ENCODE data around the gene VEZF1. TPM values are rescaled to one million over a fixed set of nuclear protein-coding genes. Genes with fewer than 3 reads are reported as not detected.
"Not testable (repeated sequence)": the region's sequence is repeated elsewhere in the genome, so short reads cannot be mapped to it uniquely, and the experiment has no call there.

Gene VEZF1
- total RNA-seq, 1 donor from 2014 or later: 77.2 TPM

DNA sequence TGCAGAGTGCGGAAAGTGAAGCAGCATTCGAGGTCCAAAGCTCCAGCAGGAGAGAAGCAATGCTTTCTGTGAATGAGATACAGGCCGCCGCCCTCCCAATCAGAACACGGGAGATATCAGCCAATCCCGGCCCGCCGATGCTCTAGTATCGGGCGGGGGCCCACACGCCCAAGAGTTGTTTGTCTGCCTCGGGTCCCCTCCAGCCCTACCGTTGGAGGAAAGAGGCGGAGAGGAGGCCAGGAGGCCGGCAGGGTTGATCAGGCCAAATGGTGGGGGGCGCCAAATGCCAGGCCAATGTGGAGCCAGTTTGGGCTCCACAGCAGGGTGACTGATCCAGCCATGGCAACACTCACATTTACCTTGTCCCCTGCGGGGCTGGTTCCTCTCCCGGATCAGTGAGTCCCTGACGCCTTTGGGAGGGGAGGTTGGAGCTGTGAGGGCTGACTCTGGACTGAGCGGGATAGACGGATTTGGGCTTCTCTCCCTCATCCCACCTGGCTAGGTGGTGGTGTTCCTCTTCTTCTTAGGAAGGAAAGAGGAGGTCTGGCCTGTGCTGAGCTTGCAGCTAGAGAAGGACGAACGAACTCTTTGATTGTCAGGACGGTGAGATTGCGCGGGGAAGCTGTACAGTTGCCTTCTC is 22.4 kb downstream of the VEZF1 start:
- intact Hi-C loops (cut with micrococcal nuclease): no loop called here
- no peaks in the 10 kb centered on the region for H3K9me3 ChIP-seq (replicated peaks)
- TF ChIP-seq, protein P1, sequence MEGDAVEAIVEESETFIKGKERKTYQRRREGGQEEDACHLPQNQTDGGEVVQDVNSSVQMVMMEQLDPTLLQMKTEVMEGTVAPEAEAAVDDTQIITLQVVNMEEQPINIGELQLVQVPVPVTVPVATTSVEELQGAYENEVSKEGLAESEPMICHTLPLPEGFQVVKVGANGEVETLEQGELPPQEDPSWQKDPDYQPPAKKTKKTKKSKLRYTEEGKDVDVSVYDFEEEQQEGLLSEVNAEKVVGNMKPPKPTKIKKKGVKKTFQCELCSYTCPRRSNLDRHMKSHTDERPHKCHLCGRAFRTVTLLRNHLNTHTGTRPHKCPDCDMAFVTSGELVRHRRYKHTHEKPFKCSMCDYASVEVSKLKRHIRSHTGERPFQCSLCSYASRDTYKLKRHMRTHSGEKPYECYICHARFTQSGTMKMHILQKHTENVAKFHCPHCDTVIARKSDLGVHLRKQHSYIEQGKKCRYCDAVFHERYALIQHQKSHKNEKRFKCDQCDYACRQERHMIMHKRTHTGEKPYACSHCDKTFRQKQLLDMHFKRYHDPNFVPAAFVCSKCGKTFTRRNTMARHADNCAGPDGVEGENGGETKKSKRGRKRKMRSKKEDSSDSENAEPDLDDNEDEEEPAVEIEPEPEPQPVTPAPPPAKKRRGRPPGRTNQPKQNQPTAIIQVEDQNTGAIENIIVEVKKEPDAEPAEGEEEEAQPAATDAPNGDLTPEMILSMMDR (IDR thresholded peaks at IDR 0.05; ENCODE audit: borderline replicate concordance): no peak
- H3K27ac ChIP-seq (replicated peaks): no peak overlapping the region
- H3K4me3 ChIP-seq: no peak overlapping the region
- no peaks in the 10 kb centered on the region for H3K27me3 ChIP-seq (ENCODE audit: low read depth)
- no peaks in the 10 kb centered on the region for H3K36me3 ChIP-seq
- DNase-seq: no peak
- peaks cover 4% of the 10 kb centered on the region for H3K4me1 ChIP-seq

DNA sequence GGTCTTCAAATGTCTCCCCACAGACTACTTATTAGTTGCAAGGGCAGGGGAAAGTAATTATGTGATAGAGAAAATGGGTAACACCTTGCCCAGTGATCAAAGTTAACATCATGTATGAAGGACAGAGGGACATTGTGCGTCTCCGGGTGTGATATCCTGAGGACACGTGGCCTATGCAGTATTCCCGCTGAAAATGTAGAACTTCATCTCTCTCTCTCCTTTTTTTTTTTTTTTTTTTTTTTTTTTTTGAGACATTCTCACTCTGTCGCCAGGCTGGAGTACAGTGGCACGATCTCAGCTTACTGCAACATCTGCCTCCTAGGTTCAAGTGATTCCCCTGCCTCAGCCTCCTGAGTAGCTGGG is 24.9 kb downstream of the VEZF1 start:
- Histone ChIP-seq H3K9me3 (replicated peaks) (no peaks in the 10 kb centered on the region), H3K4me3 (no peak overlapping the region), H3K27me3 (ENCODE audit: low read depth) (no peaks in the 10 kb centered on the region), H3K4me1 (peaks cover 4% of the 10 kb centered on the region), H3K36me3 (no peaks in the 10 kb centered on the region), H3K27ac (replicated peaks) (no peak overlapping the region)
- intact Hi-C loops (cut with micrococcal nuclease): no loop called here
- no peak for DNase-seq
- TF ChIP-seq, protein P1 (IDR thresholded peaks at IDR 0.05; ENCODE audit: borderline replicate concordance): no peak

DNA sequence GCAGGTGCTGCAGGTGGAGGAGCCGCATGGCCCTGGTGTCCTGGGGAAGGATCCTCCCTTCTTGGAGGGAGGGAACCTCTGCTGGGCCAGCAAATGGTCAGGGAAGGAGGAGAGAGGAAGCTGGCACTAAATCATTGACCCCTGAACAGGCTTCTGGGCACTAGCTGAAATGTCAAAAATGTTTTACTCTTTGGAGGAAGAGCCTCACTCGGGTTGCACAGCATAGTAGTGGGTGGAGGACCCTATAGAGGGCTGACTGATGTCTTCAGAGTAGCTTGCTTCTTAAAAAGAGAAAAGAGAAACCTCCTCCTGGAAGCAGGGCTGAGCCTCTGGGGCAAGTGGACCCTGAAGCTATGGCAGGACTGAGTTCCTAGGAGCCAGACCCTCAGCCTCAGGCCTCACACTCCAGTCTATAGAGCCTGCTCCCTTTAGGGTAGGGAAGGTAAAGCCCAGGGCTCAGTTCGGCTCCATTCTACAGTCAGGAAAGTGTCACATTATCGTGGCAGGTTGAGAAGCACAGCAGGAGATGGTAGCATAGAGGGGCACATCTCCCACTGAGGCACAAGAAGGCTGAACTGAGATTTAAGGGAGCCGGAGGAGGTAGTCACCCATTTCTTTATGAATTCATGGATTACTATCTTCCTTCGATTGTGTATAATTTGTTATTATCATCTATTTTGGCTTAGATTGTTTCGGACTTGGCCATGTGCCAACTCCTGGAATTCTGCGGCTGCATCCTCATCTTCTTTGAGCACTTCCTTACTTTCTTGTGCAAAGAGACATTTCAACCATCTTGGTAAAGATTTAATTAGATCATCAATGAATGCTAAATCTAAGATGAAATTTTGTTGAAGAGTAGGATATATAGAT is 25.5 kb downstream of the VEZF1 start:
- TF ChIP-seq, protein P1 (IDR thresholded peaks at IDR 0.05; ENCODE audit: borderline replicate concordance): no peak
- no peaks in the 10 kb centered on the region for H3K9me3 ChIP-seq (replicated peaks)
- peaks cover 2% of the 10 kb centered on the region for H3K4me1 ChIP-seq
- H3K27me3 ChIP-seq (ENCODE audit: low read depth): no peaks in the 10 kb centered on the region
- intact Hi-C loops (cut with micrococcal nuclease): no loop called here
- no peak for DNase-seq
- H3K4me3 ChIP-seq: no peak overlapping the region
- no peaks in the 10 kb centered on the region for H3K36me3 ChIP-seq
- no peak overlapping the region for H3K27ac ChIP-seq (replicated peaks)

DNA sequence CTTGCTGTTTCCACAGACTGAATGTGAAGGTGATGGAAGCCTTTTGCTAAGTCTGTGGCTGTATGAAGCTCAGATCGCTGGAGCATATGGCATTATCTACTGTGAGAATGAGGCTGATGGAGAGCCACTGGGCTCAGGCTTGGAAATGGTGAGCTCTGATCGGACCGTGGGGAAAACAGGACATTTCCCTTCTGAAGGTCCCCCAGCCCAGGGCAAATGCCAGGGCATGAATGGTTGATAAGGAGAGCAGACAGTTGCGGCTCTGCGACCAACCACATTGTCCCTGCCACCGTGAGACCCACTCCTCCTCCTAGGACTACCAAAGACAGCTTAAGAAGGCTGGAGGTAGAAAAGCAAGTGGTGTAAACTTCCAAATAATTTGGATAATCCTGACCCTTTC is 28.1 kb downstream of the VEZF1 start:
- no peaks in the 10 kb centered on the region for H3K36me3 ChIP-seq
- H3K27me3 ChIP-seq (ENCODE audit: low read depth): no peaks in the 10 kb centered on the region
- H3K27ac ChIP-seq (replicated peaks): no peak overlapping the region
- intact Hi-C loops (cut with micrococcal nuclease): no loop called here
- TF ChIP-seq, protein P1 (IDR thresholded peaks at IDR 0.05; ENCODE audit: borderline replicate concordance): no peak
- no peak overlapping the region for H3K4me3 ChIP-seq
- H3K9me3 ChIP-seq (replicated peaks): no peaks in the 10 kb centered on the region
- H3K4me1 ChIP-seq: peaks cover 13% of the 10 kb centered on the region
- DNase-seq: no peak

DNA sequence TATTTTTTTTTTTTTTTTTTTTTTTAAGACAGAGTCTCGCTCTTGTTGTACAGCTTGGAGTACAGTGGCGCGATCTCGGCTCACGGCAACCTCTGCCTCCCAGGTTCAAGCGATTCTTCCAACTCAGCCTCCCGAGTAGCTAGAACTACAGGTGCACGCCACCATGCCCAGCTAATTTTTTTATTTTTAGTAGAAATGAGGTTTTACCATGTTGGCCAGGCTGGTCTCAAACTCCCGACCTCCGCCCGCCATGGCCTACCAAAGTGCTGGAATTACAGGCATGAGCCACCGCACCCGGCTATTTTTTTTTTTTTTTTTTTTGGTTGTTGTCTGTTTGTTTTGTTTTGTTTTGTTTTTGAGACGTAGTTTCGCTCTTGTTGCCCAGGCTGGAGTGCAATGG is 29.7 kb downstream of the VEZF1 start:
- H3K36me3 ChIP-seq; H3K4me3 ChIP-seq; H3K9me3 ChIP-seq (replicated peaks); DNase-seq; intact Hi-C loops (cut with micrococcal nuclease); H3K27ac ChIP-seq (replicated peaks); H3K27me3 ChIP-seq (ENCODE audit: low read depth): not testable (repeated sequence)
- peaks cover 29% of the 10 kb centered on the region for H3K4me1 ChIP-seq

DNA sequence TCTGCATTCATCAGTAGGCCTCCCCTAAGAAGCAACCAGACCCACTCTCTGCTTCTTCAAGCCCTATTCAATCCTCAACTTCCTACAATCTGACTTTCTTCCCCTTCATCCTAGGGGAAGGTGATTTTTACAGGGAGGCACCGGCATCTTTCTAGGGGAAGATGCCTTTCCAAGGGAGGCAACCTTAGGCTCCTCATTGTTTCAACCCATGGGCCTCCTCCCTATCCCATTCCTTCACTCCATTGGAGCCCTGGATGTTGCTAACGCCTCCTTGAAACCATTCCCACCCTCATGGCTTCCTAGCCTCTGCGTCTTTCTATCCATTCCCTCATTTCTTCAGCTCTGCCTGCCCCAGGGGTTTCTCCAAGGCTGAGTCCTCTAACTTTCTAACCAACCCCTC is 30.2 kb downstream of the VEZF1 start:
- TF ChIP-seq, protein P1 (IDR thresholded peaks at IDR 0.05; ENCODE audit: borderline replicate concordance): no peak
- DNase-seq: no peak
- peaks cover 34% of the 10 kb centered on the region for H3K4me1 ChIP-seq
- no peak overlapping the region for H3K27ac ChIP-seq (replicated peaks)
- H3K9me3 ChIP-seq (replicated peaks): no peaks in the 10 kb centered on the region
- H3K36me3 ChIP-seq: no peaks in the 10 kb centered on the region
- no peaks in the 10 kb centered on the region for H3K27me3 ChIP-seq (ENCODE audit: low read depth)
- intact Hi-C loops (cut with micrococcal nuclease): no loop called here
- no peak overlapping the region for H3K4me3 ChIP-seq
